ENCODE data around the gene ACSS1. TPM values are rescaled to one million over a fixed set of nuclear protein-coding genes. Genes with fewer than 3 reads are reported as not detected.

The ACSS1 gene
- polyA plus RNA-seq, 1 experiment: 1.1 TPM

DNA sequence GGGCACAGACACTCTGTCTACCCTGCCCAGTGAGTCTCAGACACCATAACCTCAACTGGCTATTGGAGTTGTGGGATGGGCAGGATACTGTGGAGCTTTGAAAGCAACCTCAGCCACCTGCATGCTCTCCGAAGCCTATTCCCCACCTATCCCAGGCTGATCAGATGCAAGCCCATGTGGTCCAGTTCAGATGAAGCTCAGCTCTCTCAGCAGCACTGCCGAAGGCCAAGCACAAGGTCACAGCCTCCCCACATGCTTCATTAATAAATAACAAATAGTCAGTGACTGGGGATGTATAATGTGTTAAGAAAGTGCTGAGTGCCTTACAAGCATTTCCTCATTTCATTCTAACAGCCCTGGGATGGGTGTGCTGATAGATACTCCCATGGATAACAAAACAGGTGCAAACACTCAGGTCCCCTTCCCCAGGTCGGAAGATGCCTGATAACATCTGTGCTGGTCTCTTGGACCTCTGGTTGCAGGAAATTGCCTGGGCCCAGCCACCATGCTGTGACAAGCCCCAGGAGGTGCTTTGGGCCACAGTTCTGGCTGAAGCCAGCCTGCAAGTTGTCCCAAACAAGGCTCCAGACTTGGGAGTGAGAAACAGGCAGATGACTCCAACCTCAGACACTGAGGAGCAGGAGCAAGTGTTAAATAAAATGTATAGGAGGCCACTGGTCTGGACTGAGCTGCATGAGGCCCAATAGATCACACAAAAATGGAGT lies 3.7 kb downstream of the ACSS1 start:
- H3K27me3 ChIP-seq (ENCODE audit: control insufficient read depth, insufficient read depth, low read length): peaks cover 39% of the 10 kb centered on the region
- CTCF ChIA-PET: interaction anchor here (1.3 to 2.3 kb wide), 2 partner anchors 8 to 11 kb away, joined by 3 to 7 read pairs; no protein-coding TSS in a partner anchor
- H3K4me3 ChIP-seq (ENCODE audit: low read depth, low read length): no peak overlapping the region
- POLR2A ChIA-PET: interaction anchor here (0.7 kb wide), 1 partner anchor 79 kb away, joined by 3 read pairs; no protein-coding TSS in a partner anchor
- no peak overlapping the region for H3K27ac ChIP-seq (ENCODE audit: low read depth, low read length)
- no peak for DNase-seq (ENCODE audit: low read depth, low spot score)
- TF ChIP-seq, protein P1, sequence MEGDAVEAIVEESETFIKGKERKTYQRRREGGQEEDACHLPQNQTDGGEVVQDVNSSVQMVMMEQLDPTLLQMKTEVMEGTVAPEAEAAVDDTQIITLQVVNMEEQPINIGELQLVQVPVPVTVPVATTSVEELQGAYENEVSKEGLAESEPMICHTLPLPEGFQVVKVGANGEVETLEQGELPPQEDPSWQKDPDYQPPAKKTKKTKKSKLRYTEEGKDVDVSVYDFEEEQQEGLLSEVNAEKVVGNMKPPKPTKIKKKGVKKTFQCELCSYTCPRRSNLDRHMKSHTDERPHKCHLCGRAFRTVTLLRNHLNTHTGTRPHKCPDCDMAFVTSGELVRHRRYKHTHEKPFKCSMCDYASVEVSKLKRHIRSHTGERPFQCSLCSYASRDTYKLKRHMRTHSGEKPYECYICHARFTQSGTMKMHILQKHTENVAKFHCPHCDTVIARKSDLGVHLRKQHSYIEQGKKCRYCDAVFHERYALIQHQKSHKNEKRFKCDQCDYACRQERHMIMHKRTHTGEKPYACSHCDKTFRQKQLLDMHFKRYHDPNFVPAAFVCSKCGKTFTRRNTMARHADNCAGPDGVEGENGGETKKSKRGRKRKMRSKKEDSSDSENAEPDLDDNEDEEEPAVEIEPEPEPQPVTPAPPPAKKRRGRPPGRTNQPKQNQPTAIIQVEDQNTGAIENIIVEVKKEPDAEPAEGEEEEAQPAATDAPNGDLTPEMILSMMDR (IDR thresholded peaks at IDR 0.05; ENCODE audit: low read depth, low read length): no peak
- peaks cover 3% of the 10 kb centered on the region; the same call in 1 of the 2 replicates for H3K9me3 ChIP-seq (ENCODE audit: control insufficient read depth, insufficient read depth, low read length)

DNA sequence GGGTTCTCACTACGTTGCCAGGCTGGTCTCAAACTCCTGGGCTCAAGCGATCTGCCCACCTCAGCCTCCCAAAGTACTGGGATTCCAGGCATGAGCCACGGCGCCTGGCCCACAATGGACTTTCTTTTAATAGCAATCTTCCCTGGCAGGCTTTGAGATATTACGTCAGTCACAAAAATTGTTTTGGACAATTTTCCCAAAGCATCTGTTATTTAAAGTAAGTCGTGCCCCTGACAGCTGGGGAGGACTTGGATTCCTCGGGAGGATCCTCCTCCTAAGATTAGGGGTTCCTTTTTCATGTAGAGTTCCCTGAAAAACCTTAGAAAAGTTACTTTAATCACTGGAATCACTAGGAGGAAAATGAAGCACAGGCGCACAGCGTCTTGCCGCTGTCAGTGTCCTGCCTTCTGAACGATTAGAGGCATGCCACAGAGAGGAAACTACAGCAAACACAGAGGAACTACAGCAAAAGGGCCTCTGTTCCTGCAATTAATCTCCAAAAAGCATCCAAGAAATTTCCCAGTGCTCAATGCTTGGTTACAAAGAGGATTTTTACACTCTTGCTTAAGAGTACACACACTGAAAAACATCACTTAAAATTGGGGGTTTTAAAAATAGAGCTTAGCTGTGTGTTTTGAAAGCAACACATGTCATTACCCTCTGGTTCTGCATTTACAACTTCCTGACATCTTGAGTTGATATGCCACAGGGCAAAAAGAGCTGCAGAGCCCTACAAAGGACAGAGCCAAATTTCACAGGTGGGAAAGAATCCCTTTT lies 4.5 kb downstream of the ACSS1 start:
- H3K9me3 ChIP-seq (ENCODE audit: control insufficient read depth, insufficient read depth, low read length): peaks cover under 1% of the 10 kb centered on the region; the same call in 1 of the 2 replicates
- no peak for DNase-seq (ENCODE audit: low read depth, low spot score)
- H3K4me3 ChIP-seq (ENCODE audit: low read depth, low read length): no peak overlapping the region
- no peak overlapping the region for H3K27ac ChIP-seq (ENCODE audit: low read depth, low read length)
- peaks cover 40% of the 10 kb centered on the region for H3K27me3 ChIP-seq (ENCODE audit: control insufficient read depth, insufficient read depth, low read length)
- CTCF ChIA-PET: interaction anchor here (1.3 kb wide), 1 partner anchor 9 kb away, joined by 3 read pairs; no protein-coding TSS in a partner anchor
- TF ChIP-seq, protein P1 (IDR thresholded peaks at IDR 0.05; ENCODE audit: low read depth, low read length): no peak
- POLR2A ChIA-PET: interaction anchor here (0.7 kb wide), 1 partner anchor 80 kb away, joined by 3 read pairs; no protein-coding TSS in a partner anchor

DNA sequence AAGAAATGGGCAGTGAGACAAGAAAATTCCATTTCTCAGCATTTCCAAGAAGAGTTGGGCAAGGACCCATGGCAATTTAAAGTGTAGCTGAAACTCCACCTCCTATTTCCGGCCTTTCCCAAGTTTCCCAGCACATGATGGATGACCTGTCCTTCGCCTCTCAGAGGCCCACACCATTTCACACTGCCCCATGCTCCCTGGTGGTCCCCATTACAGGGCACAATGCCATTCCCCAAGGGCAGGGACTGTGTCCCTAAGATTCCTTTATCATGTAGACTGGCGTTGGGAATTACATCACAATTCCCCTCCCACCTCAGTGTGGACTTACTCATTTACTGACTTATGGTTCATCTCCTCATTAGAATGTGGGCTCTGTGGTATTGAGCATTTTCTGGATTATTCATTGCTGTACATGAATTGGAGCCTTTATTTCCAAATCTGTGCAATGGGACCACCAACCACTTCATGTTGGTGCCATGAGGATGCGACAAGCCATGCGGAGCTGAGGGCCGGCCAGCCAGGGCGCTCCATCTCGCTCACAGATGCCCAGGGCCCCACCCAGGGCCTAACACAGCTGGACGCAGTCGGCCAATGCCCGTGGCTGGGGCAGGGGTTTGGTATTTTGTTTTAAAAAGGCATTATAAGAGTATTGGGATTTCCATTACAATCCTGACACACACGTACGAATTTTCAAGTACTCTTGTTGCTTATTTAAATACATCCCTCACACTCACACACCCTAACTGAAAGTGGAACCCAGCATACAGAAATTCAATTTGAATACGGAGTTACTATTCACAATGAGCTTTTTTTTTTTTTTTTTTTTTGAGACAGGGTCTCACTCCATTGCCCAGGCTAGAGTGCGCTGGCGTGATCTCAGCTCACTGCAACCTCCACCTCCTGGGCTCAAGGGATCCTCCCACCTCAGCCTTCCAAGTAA lies 5.4 kb downstream of the ACSS1 start:
- CTCF ChIA-PET: interaction anchor here (1.3 kb wide), 1 partner anchor 10 kb away, joined by 3 read pairs; no protein-coding TSS in a partner anchor
- no peak for DNase-seq (ENCODE audit: low read depth, low spot score)
- TF ChIP-seq, protein P1 (IDR thresholded peaks at IDR 0.05; ENCODE audit: low read depth, low read length): no peak

DNA sequence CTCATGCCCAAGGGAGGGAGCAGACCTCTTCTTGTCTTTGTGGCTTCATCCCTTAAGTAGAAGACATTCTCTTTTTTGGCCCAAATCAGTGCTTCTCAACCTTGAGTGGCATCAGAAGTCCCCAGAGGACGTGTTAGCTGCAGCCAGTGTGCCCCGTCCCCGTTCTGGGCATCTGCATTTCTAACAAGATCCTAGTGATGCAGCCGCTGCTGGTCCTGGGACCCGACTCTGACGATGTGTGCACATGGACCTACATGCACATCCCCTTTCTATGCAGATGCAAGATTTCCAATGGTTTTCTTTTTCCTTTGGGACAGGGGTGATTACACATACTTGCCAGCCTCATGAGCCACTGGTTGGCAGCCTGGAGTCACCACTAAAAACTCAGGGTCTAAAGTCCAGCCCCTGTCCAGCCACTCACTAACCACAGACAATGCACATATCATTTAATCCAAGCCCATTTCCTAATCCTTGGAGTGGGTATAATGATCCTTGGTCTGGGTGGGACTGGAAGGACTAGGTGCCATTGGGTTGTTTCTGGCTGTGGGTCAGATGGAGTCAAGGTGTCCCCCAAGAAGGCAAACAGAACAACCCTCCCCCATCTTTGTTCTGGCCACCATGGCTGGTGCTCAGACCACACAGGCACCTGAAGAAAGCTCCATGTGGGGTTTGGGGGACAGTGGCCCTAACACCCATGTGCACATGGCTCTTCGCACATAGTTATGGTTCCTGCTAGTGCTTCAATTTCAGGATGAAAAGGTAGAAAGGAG lies 6.4 kb downstream of the ACSS1 start:
- Histone ChIP-seq H3K9me3 (ENCODE audit: control insufficient read depth, insufficient read depth, low read length) (no peaks in the 10 kb centered on the region; the same call in 1 of the 2 replicates), H3K4me3 (ENCODE audit: low read depth, low read length) (no peak overlapping the region), H3K27ac (ENCODE audit: low read depth, low read length) (no peak overlapping the region), H3K27me3 (ENCODE audit: control insufficient read depth, insufficient read depth, low read length) (peaks cover 36% of the 10 kb centered on the region)
- ChIA-PET CTCF (no interaction called here), POLR2A (no interaction called here)
- no peak for DNase-seq (ENCODE audit: low read depth, low spot score)
- TF ChIP-seq, protein P1 (IDR thresholded peaks at IDR 0.05; ENCODE audit: low read depth, low read length): no peak

More for the DNA sequence above, 5.4 kb downstream of the ACSS1 start:
- Histone ChIP-seq H3K9me3 (ENCODE audit: control insufficient read depth, insufficient read depth, low read length) (no peaks in the 10 kb centered on the region; the same call in 1 of the 2 replicates), H3K27me3 (ENCODE audit: control insufficient read depth, insufficient read depth, low read length) (peaks cover 37% of the 10 kb centered on the region), H3K4me3 (ENCODE audit: low read depth, low read length) (no peak overlapping the region), H3K27ac (ENCODE audit: low read depth, low read length) (no peak overlapping the region)
- POLR2A ChIA-PET: no interaction called here

All from AG04450 (cell line).